SU-DHL-6 (cell line): ENCODE measurements around the gene SYPL2.

Experiments used
- H2AFZ ChIP-seq: fragments of 200-600 bp; sonication (generic); 2 replicates; pipeline ENCODE4 v1.6.1; 2014; ENCODE audit warnings: low read depth, mild to moderate bottlenecking, moderate library complexity, mixed read lengths, antibody characterized with exemption, low read length; ENCODE audit not compliant: severe bottlenecking
- H3F3A ChIP-seq: fragments of 200-600 bp; shearing (Covaris generic); 2 replicates; pipeline ENCODE4 v1.6.0; 2016; ENCODE audit warnings: antibody characterized with exemption, mild to moderate bottlenecking; ENCODE audit not compliant: insufficient read depth
- H3K27ac ChIP-seq: fragments of 200-600 bp; sonication (generic); 2 replicates; pipeline ENCODE4 v1.5.1; 2016; ENCODE audit warnings: low read depth, mild to moderate bottlenecking, low read length, moderate library complexity, mixed read lengths
- H3K27me3 ChIP-seq: fragments of 200-600 bp; sonication (generic), shearing (Covaris generic); 2 replicates; pipeline ENCODE4 v1.6.0; 2014; ENCODE audit warnings: mild to moderate bottlenecking, low read length
- H3K36me3 ChIP-seq: fragments of 200-600 bp; sonication (generic); 2 replicates; pipeline ENCODE4 v1.6.1; 2014; ENCODE audit warnings: mild to moderate bottlenecking, low read length, mixed read lengths
- H3K4me2 ChIP-seq: fragments of 300-600, 200-600 bp; shearing (Covaris generic), sonication (generic); 2 replicates; pipeline ENCODE4 v1.6.0; 2014; ENCODE audit warnings: low read length, low read depth, mild to moderate bottlenecking; ENCODE audit not compliant: poor library complexity, severe bottlenecking
- H3K4me3 ChIP-seq: fragments of 200-600 bp; sonication (generic); 2 replicates; pipeline ENCODE4 v1.5.1; 2014; ENCODE audit warnings: antibody characterized with exemption, low read length, mild to moderate bottlenecking, mixed read lengths; ENCODE audit not compliant: insufficient read depth, poor library complexity, severe bottlenecking
- H3K79me2 ChIP-seq: fragments of 200-600 bp; sonication (generic); 2 replicates; pipeline ENCODE4 v1.6.1; 2014; ENCODE audit warnings: mild to moderate bottlenecking, low read length, moderate library complexity; ENCODE audit not compliant: insufficient read depth
- H3K9ac ChIP-seq: fragments of 200-600 bp; sonication (generic); 2 replicates; pipeline ENCODE4 v1.7.0; 2014; ENCODE audit warnings: mild to moderate bottlenecking, low read length
- H3K9me2 ChIP-seq: fragments of 200-600 bp; sonication (generic); replicated peaks from 2 replicates; pipeline ENCODE4 v1.6.1; 2014; ENCODE audit warnings: low read length; ENCODE audit not compliant: insufficient read depth
- H3K9me3 ChIP-seq: fragments of 200-600 bp; sonication (generic); 2 replicates; pipeline ENCODE4 v1.6.1; 2014; ENCODE audit warnings: low read length, mixed read lengths; ENCODE audit not compliant: insufficient read depth
- H4K20me1 ChIP-seq: fragments of 200-600 bp; sonication (generic); 2 replicates; pipeline ENCODE4 v1.6.1; 2014; ENCODE audit warnings: low read depth, mild to moderate bottlenecking, antibody characterized with exemption, low read length, moderate library complexity, mixed read lengths
- EZH2phosphoT487 ChIP-seq: fragments of 200-600 bp; sonication (generic), shearing (Covaris generic); conservative IDR thresholded peaks from 2 replicates; pipeline ENCODE4 v1.6.1; 2018; ENCODE audit warnings: mild to moderate bottlenecking, antibody characterized with exemption, low read length, moderate library complexity, mixed read lengths
- TF ChIP-seq, protein P1 (sequence below): fragments of 200-600 bp; sonication (generic); IDR thresholded peaks from one replicate; pipeline ENCODE4 v1.5.1; 2017; ENCODE audit warnings: antibody characterized with exemption, mild to moderate bottlenecking, low read length, moderate library complexity; ENCODE audit not compliant: insufficient read depth, poor library complexity, severe bottlenecking

SYPL2 gene

DNA sequence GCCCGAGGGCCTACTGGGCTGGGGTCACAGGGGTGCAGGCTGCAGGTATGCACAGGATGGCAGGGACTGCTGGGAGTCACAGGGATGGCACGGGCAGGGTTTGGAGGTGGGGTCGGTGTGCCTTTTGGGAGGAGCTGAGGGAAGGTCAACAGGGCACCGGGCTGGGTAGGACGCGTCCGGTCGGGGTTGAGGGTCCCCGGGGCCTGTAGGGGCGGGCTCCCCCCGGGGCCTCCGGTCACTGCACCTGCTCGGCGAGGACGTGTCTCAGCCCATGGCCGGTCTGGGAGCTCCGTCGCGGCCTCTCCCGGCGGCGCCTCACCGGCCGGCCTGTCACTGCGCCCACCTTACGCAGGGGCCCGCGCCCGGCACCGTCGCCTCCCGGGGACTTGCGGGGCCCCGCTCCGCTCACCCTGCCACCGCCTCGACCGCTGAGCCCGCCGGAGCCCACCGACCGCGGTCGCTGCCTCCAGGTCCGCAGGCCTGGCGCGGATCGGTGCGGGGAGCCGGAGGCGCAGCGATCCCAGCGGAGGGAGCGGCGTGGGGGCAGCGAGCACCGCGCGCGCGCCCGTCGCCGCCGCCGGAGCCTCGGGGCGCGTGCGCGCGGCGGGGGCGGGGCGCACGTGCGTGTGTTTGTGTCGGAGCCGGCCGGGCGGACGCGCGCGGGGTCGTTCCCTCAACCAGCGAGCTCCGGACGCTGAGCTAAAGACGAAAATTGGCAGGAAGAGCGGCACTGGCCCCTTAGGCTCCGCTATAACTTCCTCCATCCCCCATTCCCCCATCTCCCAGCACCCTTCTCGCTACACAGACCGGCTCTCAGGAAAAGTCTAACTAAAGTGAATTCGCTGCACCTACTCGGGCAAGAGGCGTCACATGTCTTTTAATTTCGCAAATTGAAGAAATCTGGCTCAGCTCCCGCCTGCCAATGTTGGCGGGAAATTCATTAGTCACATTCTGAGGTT, 43.1 kb downstream of the SYPL2 start, which contains the start of gene AMIGO1:
AMIGO1 (minus strand) TSS at position 552 of the 959 bp plus-strand sequence. CDS start 815 bp downstream, outside the sequence.
- H3K27me3 ChIP-seq = no peaks in the 10 kb centered on the region
- TF ChIP-seq EZH2phosphoT487 = no peak
- TF ChIP-seq, protein P1, sequence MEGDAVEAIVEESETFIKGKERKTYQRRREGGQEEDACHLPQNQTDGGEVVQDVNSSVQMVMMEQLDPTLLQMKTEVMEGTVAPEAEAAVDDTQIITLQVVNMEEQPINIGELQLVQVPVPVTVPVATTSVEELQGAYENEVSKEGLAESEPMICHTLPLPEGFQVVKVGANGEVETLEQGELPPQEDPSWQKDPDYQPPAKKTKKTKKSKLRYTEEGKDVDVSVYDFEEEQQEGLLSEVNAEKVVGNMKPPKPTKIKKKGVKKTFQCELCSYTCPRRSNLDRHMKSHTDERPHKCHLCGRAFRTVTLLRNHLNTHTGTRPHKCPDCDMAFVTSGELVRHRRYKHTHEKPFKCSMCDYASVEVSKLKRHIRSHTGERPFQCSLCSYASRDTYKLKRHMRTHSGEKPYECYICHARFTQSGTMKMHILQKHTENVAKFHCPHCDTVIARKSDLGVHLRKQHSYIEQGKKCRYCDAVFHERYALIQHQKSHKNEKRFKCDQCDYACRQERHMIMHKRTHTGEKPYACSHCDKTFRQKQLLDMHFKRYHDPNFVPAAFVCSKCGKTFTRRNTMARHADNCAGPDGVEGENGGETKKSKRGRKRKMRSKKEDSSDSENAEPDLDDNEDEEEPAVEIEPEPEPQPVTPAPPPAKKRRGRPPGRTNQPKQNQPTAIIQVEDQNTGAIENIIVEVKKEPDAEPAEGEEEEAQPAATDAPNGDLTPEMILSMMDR = no peak
- H3K36me3 ChIP-seq = no peaks in the 10 kb centered on the region
- peak within 1 kb of the TSS; percentile 77 for H3K4me2 ChIP-seq
- H4K20me1 ChIP-seq = no peaks in the 10 kb centered on the region
- no peaks in the 10 kb centered on the region for H3K9me3 ChIP-seq
- no peaks in the 10 kb centered on the region for H3F3A ChIP-seq
- peak within 1 kb of the TSS; percentile 91 for H2AFZ ChIP-seq
- no peaks in the 10 kb centered on the region for H3K79me2 ChIP-seq
- no peaks in the 10 kb centered on the region for H3K9me2 ChIP-seq
- H3K4me3 ChIP-seq = peak within 1 kb of the TSS; percentile 51
- H3K27ac ChIP-seq = no peak within 1 kb of the TSS
- peak within 1 kb of the TSS; percentile 51 for H3K9ac ChIP-seq

DNA sequence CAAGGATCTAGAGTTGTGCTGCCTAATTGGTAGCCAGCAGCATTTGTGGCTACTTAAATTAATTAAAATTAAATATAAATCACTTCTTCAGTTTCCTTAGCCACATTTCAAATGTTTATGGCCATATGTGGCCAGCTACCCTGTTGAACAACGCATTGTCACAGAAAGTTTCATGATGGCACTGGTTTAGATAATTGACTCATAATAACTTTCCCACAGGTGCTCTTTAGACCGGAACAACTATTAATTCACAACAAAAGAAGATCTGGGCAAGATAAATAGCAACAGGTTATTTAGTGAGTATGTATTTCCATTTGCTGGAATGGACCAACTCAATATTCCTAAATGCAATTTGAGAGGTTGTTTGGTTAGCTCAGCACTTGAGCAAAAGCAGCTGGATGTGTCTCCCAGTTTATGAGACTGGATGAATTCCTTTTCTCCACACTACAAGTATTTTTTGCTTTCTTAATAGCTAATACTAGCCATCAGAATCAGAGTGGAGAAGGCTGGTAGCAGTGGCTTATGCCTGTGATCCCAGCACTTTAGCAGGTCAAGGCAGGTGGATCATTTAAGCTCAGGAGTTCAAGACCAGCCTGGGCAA, 46.9 kb downstream of the SYPL2 start:
- Histone ChIP-seq H2AFZ (no peak overlapping the region), H3K4me2 (no peak overlapping the region), H3K27ac (no peak overlapping the region), H3K9ac (no peak overlapping the region), H3K36me3 (no peaks in the 10 kb centered on the region), H3K4me3 (no peak overlapping the region), H3K79me2 (no peaks in the 10 kb centered on the region), H3K9me3 (no peaks in the 10 kb centered on the region), H3K27me3 (no peaks in the 10 kb centered on the region), H3K9me2 (no peaks in the 10 kb centered on the region), H4K20me1 (no peaks in the 10 kb centered on the region), H3F3A (no peaks in the 10 kb centered on the region)
- TF ChIP-seq EZH2phosphoT487 = no peak
- TF ChIP-seq, protein P1 = no peak

- Histone ChIP-seq H3K36me3 (no peaks in the 10 kb centered on the region), H3K9me3 (no peaks in the 10 kb centered on the region), H3K4me3 (no peak overlapping the region), H3F3A (no peaks in the 10 kb centered on the region), H3K27me3 (no peaks in the 10 kb centered on the region), H3K9me2 (no peaks in the 10 kb centered on the region), H3K79me2 (no peaks in the 10 kb centered on the region), H3K4me2 (no peak overlapping the region), H3K27ac (no peak overlapping the region), H4K20me1 (no peaks in the 10 kb centered on the region), H2AFZ (no peak overlapping the region), H3K9ac (no peak overlapping the region)
- TF ChIP-seq, protein P1 = no peak
- no peak for TF ChIP-seq EZH2phosphoT487
These were observed 48.5 kb downstream of the SYPL2 start for GRCh38 chr1:109514846-109515245.
